EH (cell line): ENCODE results near the gene RIPPLY3.
"Not testable (repeated sequence)": the region's sequence is repeated elsewhere in the genome, so short reads cannot be mapped to it uniquely, and the experiment has no call there.

Experiments
- DNase-seq: peaks from one replicate; pipeline ENCODE4 v3.0.0-alpha.2; 2015; ENCODE audit warnings: low read depth

Gene RIPPLY3

GRCh38 chr21:37017951-37018679 lies 11.6 kb downstream of the RIPPLY3 start:
- no peak for DNase-seq

GRCh38 chr21:37026499-37026898 lies 20.0 kb downstream of the RIPPLY3 start:
- DNase-seq, result no peak

GRCh38 chr21:37028570-37028969 lies 22.1 kb downstream of the RIPPLY3 start:
- peak; percentile 25 for DNase-seq

GRCh38 chr21:37030864-37031263 lies 24.4 kb downstream of the RIPPLY3 start:
- no peak for DNase-seq

GRCh38 chr21:37032293-37032692 lies 25.8 kb downstream of the RIPPLY3 start:
- DNase-seq, result no peak

- DNase-seq, result peak; percentile 77
Measured at GRCh38 chr21:37032877-37033471, 26.5 kb downstream of the RIPPLY3 start.

GRCh38 chr21:37034394-37034793 lies 27.9 kb downstream of the RIPPLY3 start:
- not testable (repeated sequence) for DNase-seq

GRCh38 chr21:37036177-37036576 lies 29.7 kb downstream of the RIPPLY3 start:
- DNase-seq, result no peak

- DNase-seq, result peak; percentile 15
Measured at GRCh38 chr21:37039411-37040075, 33.0 kb downstream of the RIPPLY3 start.

GRCh38 chr21:37040212-37040611 lies 33.7 kb downstream of the RIPPLY3 start:
- DNase-seq, result no peak

GRCh38 chr21:37041706-37042271 lies 35.3 kb downstream of the RIPPLY3 start:
- no peak for DNase-seq

GRCh38 chr21:37043818-37044217 lies 37.3 kb downstream of the RIPPLY3 start:
- no peak for DNase-seq

GRCh38 chr21:37044643-37045042 lies 38.1 kb downstream of the RIPPLY3 start:
- DNase-seq, result no peak

- DNase-seq, result no peak
Measured at GRCh38 chr21:37045149-37045548, 38.6 kb downstream of the RIPPLY3 start.

- DNase-seq, result no peak
Measured at GRCh38 chr21:37045556-37045955, 39.1 kb downstream of the RIPPLY3 start.

GRCh38 chr21:37047079-37047478 lies 40.6 kb downstream of the RIPPLY3 start:
- no peak for DNase-seq

GRCh38 chr21:37049741-37050140 lies 43.2 kb downstream of the RIPPLY3 start:
- not testable (repeated sequence) for DNase-seq

GRCh38 chr21:37055271-37055855 lies 48.9 kb downstream of the RIPPLY3 start:
- no peak for DNase-seq

GRCh38 chr21:37057614-37058013 lies 51.1 kb downstream of the RIPPLY3 start:
- DNase-seq, result no peak

GRCh38 chr21:37058261-37058660 lies 51.8 kb downstream of the RIPPLY3 start:
- DNase-seq, result no peak

GRCh38 chr21:37059181-37059580 lies 52.7 kb downstream of the RIPPLY3 start:
- no peak for DNase-seq

- peak; percentile 96 for DNase-seq
Measured at GRCh38 chr21:37060296-37060695, 53.8 kb downstream of the RIPPLY3 start.
